Measurements from ENCODE around the gene FNBP1.

The FNBP1 gene

GRCh38 chr9:129850821-129851550 lies 192.0 kb downstream of the FNBP1 start:
- no peak for DNase-seq

- no peak for DNase-seq
Measured at GRCh38 chr9:129849901-129850300, 193.1 kb downstream of the FNBP1 start.

GRCh38 chr9:129848712-129849441 lies 194.1 kb downstream of the FNBP1 start:
- no peak for DNase-seq

- no peak for DNase-seq
Measured at GRCh38 chr9:129845373-129845772, 197.6 kb downstream of the FNBP1 start.

- DNase-seq = no peak
Measured at GRCh38 chr9:129841071-129841470, 201.9 kb downstream of the FNBP1 start.

GRCh38 chr9:129840034-129840433 lies 203.0 kb downstream of the FNBP1 start:
- no peak for DNase-seq

GRCh38 chr9:129839324-129840023 lies 203.5 kb downstream of the FNBP1 start:
- DNase-seq = no peak

GRCh38 chr9:129838707-129839259 lies 204.2 kb downstream of the FNBP1 start:
- peak; percentile 16 for DNase-seq

All from activated naive CD4-positive, alpha-beta T cell treated with Interleukin-2 at 50 U/mL for 16 hours (primary cell).